Measurements from ENCODE around the gene RNF43. TPM values are rescaled to one million over a fixed set of nuclear protein-coding genes. Genes with fewer than 3 reads are reported as not detected.

The RNF43 gene
- total and polyA plus RNA-seq, 2 of the 13 experiments (the other 11 are each of a cell fraction or from before 2014, with no cell fraction given), result 31.0 to 53.4 TPM

GRCh38 chr17:58394534-58395223 lies 22.7 kb downstream of the RNF43 start (continued):
- TF ChIP-seq ARID5B (CRISPR knock-in tag; IDR thresholded peaks at IDR 0.05), result peak; percentile 91
- TF ChIP-seq HNRNPLL (IDR thresholded peaks at IDR 0.05; ENCODE audit: low read depth, low read length, poor library complexity, severe bottlenecking), result no peak
- peak; percentile 63 for TF ChIP-seq CEBPG (CRISPR knock-in tag; IDR thresholded peaks at IDR 0.05)
- TF ChIP-seq JUN (CRISPR knock-in tag; IDR thresholded peaks at IDR 0.05), result 0 out of 2 replicates have a peak, but pooled peaks have one; percentile 50
- no peak for TF ChIP-seq STAT6 (CRISPR knock-in tag; IDR thresholded peaks at IDR 0.05; ENCODE audit: borderline replicate concordance)
- TF ChIP-seq CAMTA2 (CRISPR knock-in tag; IDR thresholded peaks at IDR 0.05; ENCODE audit: borderline replicate concordance), result no peak
- TF ChIP-seq ZNF326 (CRISPR knock-in tag; IDR thresholded peaks at IDR 0.05; ENCODE audit: borderline replicate concordance), result no peak
- TF ChIP-seq ZKSCAN5 (CRISPR knock-in tag; IDR thresholded peaks at IDR 0.05), result no peak
- TF ChIP-seq ZNF280D (CRISPR knock-in tag; IDR thresholded peaks at IDR 0.05), result no peak
- peak; percentile 30; the same call in 1 of the 2 replicates for TF ChIP-seq ZNF564 (CRISPR knock-in tag; IDR thresholded peaks at IDR 0.05)
- no peak for TF ChIP-seq TCF12 (IDR thresholded peaks at IDR 0.05)
- TF ChIP-seq TCF12 (CRISPR knock-in tag; IDR thresholded peaks at IDR 0.05), result no peak
- TF ChIP-seq ZNF597 (CRISPR knock-in tag; IDR thresholded peaks at IDR 0.05), result no peak
- peak; percentile 86 for TF ChIP-seq TEAD3 (CRISPR knock-in tag; optimal IDR thresholded peaks at IDR 0.05; ENCODE audit: borderline replicate concordance)
- no peak for TF ChIP-seq ZNF34 (CRISPR knock-in tag; IDR thresholded peaks at IDR 0.05; ENCODE audit: borderline replicate concordance)
- 0 out of 2 replicates have a peak, but pooled peaks have one; percentile 29 for TF ChIP-seq ZFP90 (CRISPR knock-in tag; IDR thresholded peaks at IDR 0.05; ENCODE audit: borderline replicate concordance)
- TF ChIP-seq ZNF235 (CRISPR knock-in tag; IDR thresholded peaks at IDR 0.05; ENCODE audit: borderline replicate concordance), result no peak
- no peak for TF ChIP-seq GPN1 (CRISPR knock-in tag; IDR thresholded peaks at IDR 0.05; ENCODE audit: borderline replicate concordance)
- peak; percentile 63 for TF ChIP-seq IRF2 (CRISPR knock-in tag; IDR thresholded peaks at IDR 0.05)
